ENCODE measurements around the gene MYRF. TPM values are rescaled to one million over a fixed set of nuclear protein-coding genes. Genes with fewer than 3 reads are reported as not detected.

MYRF gene
- total and polyA plus RNA-seq, 2 of the 4 experiments (the other 2 are of a cell fraction) = 1.6 to 10.7 TPM

DNA sequence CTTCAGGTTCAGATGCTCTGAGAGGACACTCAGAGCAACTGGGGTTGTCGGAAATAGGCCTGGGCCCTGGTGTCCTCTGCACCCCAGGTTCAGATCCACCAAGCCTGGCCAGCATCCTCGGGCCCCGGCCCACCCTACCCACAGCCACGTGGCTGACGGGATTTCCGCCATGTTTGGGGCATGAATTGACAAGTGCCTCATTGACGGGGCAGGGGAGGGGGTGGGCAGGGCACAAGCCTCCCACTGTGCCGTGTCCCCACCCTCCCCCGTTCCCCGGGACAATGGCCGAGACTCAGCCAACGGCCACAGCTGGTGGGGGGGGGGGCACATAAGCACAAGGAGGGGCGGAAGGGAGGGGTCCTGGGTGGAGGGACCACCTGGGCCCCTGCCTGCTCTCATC lies 8.5 kb downstream of the MYRF start:
- dilution Hi-C loops (cut with HindIII; ENCODE audit: low sequenced_read_pairs, unreplicated experiment) = no loop called here
- no TSS peak for BruUV-seq (replicated peaks)
- ATAC-seq (ENCODE audit: low read depth) = no peak

More for the DNA sequence above, 8.5 kb downstream of the MYRF start:
- H3K56ac ChIP-seq (ENCODE audit: extremely low read depth, insufficient read depth, low read length) = no peak overlapping the region
- no peak overlapping the region for H4K5ac ChIP-seq (ENCODE audit: low read depth, low read length)
- no peak overlapping the region for H3K23ac ChIP-seq (ENCODE audit: low read depth, low read length)
- no peak overlapping the region for H2BK15ac ChIP-seq (ENCODE audit: low read depth, low read length)
- no peaks in the 10 kb centered on the region for H3K9me1 ChIP-seq (ENCODE audit: insufficient read depth, low read length)
- 0 out of 4 replicates have a peak, but pooled peaks cover 0 to 3% of the 10 kb centered on the region in 2 experiments for H3K79me1 ChIP-seq (ENCODE audit: low read depth in 1 of 2, low read length in 2 of 2)
- H4K20me1 ChIP-seq (ENCODE audit: insufficient read depth, low read length) = no peaks in the 10 kb centered on the region
- CTCF ChIA-PET = no interaction called here
- H2AFZ ChIP-seq (replicated peaks; ENCODE audit: low read length, poor library complexity) = no peak overlapping the region
- no peak overlapping the region for H3K18ac ChIP-seq (ENCODE audit: low read depth, low read length)
- TF ChIP-seq RCOR1 (IDR thresholded peaks at IDR 0.05; ENCODE audit: insufficient replicate concordance, low read length) (no peak), CHD1 (IDR thresholded peaks at IDR 0.05; ENCODE audit: low read depth, low read length) (no peak), FOS (IDR thresholded peaks at IDR 0.05; ENCODE audit: low read depth, low read length) (no peak), MAZ (IDR thresholded peaks at IDR 0.05; ENCODE audit: borderline replicate concordance, low read depth, low read length) (no peak), NFE2L2 (IDR thresholded peaks at IDR 0.05; ENCODE audit: low read depth, low read length) (no peak), RFX5 (IDR thresholded peaks at IDR 0.05; ENCODE audit: low read depth, low read length) (no peak), MXI1 (IDR thresholded peaks at IDR 0.05; ENCODE audit: borderline replicate concordance, low read depth, low read length) (no peak), MAFK (IDR thresholded peaks at IDR 0.05; ENCODE audit: low read depth, low read length) (no peak), SMC3 (IDR thresholded peaks at IDR 0.05; ENCODE audit: low read depth, low read length) (no peak), RAD21 (IDR thresholded peaks at IDR 0.05; ENCODE audit: low read length) (no peak), BHLHE40 (IDR thresholded peaks at IDR 0.05; ENCODE audit: low read depth, low read length) (no peak), CEBPB (IDR thresholded peaks at IDR 0.05; ENCODE audit: low read depth, low read length) (no peak), POLR2A (IDR thresholded peaks at IDR 0.05; ENCODE audit: low read depth, low read length) (no peak)
- TF ChIP-seq, protein P1, sequence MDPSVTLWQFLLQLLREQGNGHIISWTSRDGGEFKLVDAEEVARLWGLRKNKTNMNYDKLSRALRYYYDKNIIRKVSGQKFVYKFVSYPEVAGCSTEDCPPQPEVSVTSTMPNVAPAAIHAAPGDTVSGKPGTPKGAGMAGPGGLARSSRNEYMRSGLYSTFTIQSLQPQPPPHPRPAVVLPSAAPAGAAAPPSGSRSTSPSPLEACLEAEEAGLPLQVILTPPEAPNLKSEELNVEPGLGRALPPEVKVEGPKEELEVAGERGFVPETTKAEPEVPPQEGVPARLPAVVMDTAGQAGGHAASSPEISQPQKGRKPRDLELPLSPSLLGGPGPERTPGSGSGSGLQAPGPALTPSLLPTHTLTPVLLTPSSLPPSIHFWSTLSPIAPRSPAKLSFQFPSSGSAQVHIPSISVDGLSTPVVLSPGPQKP (IDR thresholded peaks at IDR 0.05; ENCODE audit: borderline replicate concordance, low read depth, low read length) = no peak
- TF ChIP-seq, protein P2, sequence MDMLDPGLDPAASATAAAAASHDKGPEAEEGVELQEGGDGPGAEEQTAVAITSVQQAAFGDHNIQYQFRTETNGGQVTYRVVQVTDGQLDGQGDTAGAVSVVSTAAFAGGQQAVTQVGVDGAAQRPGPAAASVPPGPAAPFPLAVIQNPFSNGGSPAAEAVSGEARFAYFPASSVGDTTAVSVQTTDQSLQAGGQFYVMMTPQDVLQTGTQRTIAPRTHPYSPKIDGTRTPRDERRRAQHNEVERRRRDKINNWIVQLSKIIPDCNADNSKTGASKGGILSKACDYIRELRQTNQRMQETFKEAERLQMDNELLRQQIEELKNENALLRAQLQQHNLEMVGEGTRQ (IDR thresholded peaks at IDR 0.05; ENCODE audit: low read depth, low read length) = no peak
- TF ChIP-seq, protein P3, sequence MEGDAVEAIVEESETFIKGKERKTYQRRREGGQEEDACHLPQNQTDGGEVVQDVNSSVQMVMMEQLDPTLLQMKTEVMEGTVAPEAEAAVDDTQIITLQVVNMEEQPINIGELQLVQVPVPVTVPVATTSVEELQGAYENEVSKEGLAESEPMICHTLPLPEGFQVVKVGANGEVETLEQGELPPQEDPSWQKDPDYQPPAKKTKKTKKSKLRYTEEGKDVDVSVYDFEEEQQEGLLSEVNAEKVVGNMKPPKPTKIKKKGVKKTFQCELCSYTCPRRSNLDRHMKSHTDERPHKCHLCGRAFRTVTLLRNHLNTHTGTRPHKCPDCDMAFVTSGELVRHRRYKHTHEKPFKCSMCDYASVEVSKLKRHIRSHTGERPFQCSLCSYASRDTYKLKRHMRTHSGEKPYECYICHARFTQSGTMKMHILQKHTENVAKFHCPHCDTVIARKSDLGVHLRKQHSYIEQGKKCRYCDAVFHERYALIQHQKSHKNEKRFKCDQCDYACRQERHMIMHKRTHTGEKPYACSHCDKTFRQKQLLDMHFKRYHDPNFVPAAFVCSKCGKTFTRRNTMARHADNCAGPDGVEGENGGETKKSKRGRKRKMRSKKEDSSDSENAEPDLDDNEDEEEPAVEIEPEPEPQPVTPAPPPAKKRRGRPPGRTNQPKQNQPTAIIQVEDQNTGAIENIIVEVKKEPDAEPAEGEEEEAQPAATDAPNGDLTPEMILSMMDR (conservative IDR thresholded peaks at IDR 0.05; ENCODE audit: low read depth, low read length) = no peak
- H4K8ac ChIP-seq (ENCODE audit: low read depth in 2 of 2, low read length in 2 of 2) = no peak overlapping the region
- WGBS, 2 experiments (ENCODE audit: extremely low coverage in 2 of 2, insufficient read length in 1 of 2) = no CpG with 5 or more reads among the region's 13 CpGs
- H3K36me3 ChIP-seq (ENCODE audit: control insufficient read depth, insufficient read depth, low read length) = no peaks in the 10 kb centered on the region
- H3K4me3 ChIP-seq (ENCODE audit: insufficient read depth, low read depth, low read length) = no peak overlapping the region
- no peaks in the 10 kb centered on the region for H3K9me3 ChIP-seq (ENCODE audit: control insufficient read depth, insufficient read depth, low read length)
- H3K4me2 ChIP-seq (ENCODE audit: low read depth, low read length) = no peak overlapping the region
- no peak overlapping the region for H3K27ac ChIP-seq (ENCODE audit: insufficient read depth, low read length)
- H2BK20ac ChIP-seq (ENCODE audit: low read depth, low read length) = no peak overlapping the region
- no peak overlapping the region for H4K91ac ChIP-seq (ENCODE audit: insufficient read depth, low read depth, low read length)
- H3K4me1 ChIP-seq (ENCODE audit: control insufficient read depth, insufficient read depth, low read length) = peaks cover 9% of the 10 kb centered on the region
- POLR2A ChIA-PET (ENCODE audit: unreplicated experiment) = no interaction called here
- H2AK9ac ChIP-seq (replicated peaks; ENCODE audit: low read depth, low read length, poor library complexity) = no peak overlapping the region
- no peak overlapping the region for H2BK5ac ChIP-seq (ENCODE audit: low read depth, low read length, poor library complexity, severe bottlenecking)
- DNase-seq = no peak
- H3K27me3 ChIP-seq (ENCODE audit: control insufficient read depth, insufficient read depth, low read length) = no peaks in the 10 kb centered on the region; the same call in 1 of the 2 replicates
- H3K9ac ChIP-seq (ENCODE audit: low read depth, low read length) = no peak overlapping the region
- no peak overlapping the region for H3K14ac ChIP-seq (replicated peaks; ENCODE audit: low read depth, low read length)
- intact Hi-C loops (cut with micrococcal nuclease) = no loop called here
- in situ Hi-C loops (cut with MboI; ENCODE audit: low sequenced_read_pairs) = no loop called here
- no peak overlapping the region; the same call in 1 of the 2 replicates for H2AK5ac ChIP-seq (ENCODE audit: low read depth, low read length)
- H3K4ac ChIP-seq (ENCODE audit: low read depth, low read length) = no peak overlapping the region
- no peak overlapping the region for H2BK120ac ChIP-seq (ENCODE audit: low read depth, low read length)
